NCI-H1048 (cell line): ENCODE data around the gene EFR3B.
"Not testable (repeated sequence)": the region's sequence is repeated elsewhere in the genome, so short reads cannot be mapped to it uniquely, and the experiment has no call there.

Experiments
- DNase-seq: peaks from one replicate; lab custom pipeline; 2025; lab: John Stamatoyannopoulos, UW

Gene EFR3B

GRCh38 chr2:25150993-25151392 lies 109.1 kb downstream of the EFR3B start:
- DNase-seq: not testable (repeated sequence)

DNA sequence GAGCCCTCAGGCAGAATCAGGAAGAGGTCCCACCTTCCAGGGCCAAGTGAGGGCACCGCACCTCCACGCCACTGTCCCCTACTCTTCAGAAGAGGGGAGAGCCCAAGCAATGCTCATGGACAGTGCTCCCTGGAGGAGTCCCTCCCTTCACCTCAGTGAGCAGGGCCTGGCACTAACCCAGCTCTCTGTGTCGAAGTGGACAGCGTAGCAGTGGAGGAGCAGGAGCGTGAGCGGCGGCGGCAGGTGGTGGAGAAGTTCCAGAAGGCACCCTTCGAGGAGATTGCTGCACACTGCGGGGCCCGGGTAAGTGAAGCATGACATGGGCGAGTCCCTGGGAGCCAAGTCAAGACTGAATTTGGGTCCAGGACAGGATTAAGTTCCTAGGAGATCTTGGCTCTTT lies 109.8 kb downstream of the EFR3B start:
- no peak for DNase-seq

- no peak for DNase-seq
Measured at GRCh38 chr2:25155401-25155800, 113.5 kb downstream of the EFR3B start.

DNA sequence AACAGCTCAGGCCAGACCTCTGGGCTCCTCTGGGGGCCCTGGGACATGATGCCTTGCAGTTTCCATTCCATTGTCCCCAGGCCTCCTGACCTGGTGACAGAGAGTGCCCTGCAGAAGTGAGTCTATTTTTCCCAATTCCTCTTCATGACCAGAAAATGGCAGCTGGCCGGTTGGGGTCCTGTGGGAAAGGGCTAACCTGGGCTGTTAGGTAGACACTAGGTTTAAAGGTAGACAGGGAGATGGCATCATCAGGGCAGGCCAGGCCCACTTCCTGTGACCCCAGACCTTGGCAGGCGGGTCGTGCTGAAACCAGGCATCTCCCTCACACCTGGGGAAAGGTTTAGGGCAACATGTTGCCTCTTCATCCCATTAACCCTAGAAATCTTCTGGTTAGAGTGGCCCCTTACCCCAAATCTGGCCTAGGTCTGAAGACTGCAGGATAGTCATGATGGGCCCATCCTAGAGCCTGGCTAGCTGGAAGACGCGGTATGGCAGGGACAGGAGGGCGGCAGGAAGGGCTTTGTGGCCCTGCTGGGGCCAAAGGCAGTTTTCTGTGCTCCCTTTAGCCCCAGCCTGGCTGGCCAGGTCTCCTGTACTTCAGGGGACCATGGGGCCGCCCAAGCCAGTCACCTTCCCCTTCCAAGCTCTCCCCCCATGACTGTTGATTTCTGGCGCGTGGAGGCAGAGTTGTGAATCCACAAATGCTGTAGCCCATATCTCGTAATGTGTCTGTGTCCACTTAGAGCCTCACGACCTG lies 116.4 kb downstream of the EFR3B start:
- DNase-seq: no peak

DNA sequence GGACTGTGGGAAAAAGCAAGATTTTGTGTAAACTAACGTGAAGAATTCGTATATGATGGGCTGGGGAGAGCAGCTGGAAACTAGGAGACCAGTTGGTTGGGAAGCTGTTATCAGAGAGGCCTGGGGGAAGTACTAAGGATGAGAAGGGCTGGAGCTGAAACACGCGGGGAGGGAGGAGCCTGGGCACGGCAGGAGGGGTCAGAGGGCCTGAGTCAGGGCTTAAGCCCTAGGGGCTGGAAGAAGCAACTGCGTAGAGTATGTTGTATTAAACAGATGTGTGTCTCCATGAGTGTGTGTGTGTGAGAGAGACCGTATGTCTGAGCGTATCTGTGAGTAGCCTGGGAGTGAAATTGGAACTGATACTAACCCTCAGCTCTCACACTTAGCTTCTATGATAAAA lies 118.1 kb downstream of the EFR3B start:
- DNase-seq: no peak

DNA sequence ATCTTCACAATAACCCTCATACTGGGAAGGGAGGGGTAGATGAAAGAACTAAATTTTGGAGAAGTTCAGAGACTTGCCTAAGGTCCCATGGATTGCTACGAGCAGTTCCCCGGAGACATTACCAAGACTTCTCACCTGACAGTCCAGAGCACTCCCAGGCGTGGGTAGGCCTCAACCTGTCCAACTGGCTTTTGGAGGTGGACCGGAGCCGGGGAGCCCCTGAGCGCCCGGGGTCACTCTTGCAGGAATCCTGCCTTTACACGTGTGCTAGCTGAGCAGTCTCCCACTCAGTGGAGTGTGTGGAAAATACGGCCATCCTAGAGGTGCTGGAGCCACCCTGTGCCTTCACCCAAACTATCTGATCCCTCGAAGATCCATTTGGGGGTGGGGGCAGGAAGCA lies 118.5 kb downstream of the EFR3B start:
- DNase-seq: no peak

DNA sequence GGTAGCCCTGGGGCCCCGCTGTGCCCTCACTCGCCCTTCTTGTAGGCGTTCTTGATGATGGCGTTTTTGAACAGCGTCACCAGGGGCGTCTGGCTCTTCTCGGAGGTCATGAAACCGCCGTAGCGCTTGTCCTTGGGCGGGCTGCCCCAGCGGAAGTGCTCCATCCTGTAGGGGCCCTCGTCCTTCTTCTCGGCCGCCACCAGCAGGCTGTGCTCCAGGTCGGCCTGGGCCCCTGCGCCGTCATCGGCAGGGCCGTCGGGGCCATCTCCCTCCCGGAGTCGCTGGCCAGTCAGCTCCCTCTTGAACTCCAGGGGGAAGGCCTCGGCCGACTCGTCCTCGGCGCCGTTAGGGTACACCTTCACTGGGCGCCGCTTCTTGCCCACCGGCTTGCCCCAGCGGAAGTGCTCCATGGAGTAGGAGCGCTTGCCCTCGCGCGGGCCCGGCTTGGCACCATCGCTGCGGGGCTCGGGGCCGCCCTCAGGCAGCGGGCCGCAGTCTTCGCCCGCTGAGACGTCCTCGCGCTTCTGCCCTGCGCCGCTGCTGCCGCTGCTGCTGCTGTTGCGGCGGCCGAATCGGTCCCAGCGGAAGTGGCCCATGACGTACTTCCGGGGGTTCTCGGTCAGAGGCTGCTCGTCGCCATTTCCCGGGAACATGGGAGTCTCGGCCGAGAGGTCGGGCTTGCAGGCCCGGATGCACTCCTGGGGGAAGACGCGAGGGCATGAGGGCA lies 119.3 kb downstream of the EFR3B start:
- no peak for DNase-seq

- DNase-seq: not testable (repeated sequence)
Measured at GRCh38 chr2:25162061-25162460, 120.2 kb downstream of the EFR3B start.

DNA sequence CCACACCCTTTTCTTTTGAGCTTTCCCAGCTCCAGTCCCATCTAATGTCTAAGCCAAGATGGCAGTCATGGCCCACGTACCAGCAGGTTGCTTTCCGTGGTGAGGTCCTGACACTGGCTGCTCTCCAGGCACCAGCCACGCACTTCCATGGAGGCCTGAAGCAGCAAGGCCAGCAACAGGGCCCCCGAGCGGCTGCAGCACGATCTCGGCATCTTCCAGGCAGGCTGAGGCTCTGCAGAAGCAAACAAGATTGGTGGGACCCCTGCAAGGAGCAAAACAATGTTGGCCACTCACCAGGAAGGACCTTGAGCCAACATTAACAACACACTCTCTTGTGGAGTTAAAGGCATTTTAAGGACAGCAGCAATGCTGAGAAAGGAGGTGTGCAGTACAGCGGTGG lies 122.7 kb downstream of the EFR3B start:
- no peak for DNase-seq

GRCh38 chr2:25165992-25166875 lies 124.4 kb downstream of the EFR3B start:
- DNase-seq: no peak

DNA sequence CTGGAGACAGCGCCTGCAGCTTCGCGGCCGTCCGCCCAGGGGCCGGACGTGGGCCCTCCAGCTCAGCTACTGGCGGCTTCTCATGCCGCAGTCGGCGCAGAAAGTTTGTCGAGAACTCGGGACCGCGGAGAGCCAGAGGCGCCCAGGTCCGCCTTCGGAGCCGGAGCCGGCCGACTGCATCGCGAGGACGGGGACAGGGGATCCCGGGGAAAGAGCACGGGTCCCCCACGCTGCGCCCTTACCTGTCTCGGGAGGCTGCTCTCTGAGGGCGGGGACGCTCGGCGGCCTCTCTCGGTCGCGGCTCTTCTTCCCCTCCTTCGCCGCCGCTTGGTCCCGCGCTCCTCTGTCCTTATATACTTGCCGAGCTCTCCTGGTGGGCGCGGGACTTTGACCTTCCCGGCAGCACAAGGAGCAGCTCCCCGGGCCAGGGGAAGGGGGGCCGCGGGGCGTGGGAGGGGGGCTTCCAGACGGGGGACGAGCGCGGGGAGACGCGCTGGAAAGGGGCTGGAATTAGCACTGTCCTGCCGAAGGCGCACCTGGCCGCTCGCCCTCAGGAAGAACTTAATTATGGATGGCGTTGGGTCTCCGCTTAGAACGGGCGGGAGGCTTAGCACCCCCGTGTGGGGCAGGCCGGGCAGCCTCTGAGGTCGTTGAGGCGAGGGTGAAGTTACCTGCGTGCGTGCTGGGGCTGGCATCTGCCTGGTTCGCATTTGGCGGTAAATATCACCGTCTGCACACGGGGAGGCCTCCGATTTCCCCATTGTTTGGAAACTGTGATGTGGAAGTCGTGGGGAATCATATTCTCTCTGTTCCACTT lies 126.6 kb downstream of the EFR3B start, which contains the start of gene POMC:
Gene POMC, minus strand, starts transcription at position 325 of the 817 bp plus-strand sequence. CDS start 3,808 bp downstream, outside the sequence.
- no peak for DNase-seq

DNA sequence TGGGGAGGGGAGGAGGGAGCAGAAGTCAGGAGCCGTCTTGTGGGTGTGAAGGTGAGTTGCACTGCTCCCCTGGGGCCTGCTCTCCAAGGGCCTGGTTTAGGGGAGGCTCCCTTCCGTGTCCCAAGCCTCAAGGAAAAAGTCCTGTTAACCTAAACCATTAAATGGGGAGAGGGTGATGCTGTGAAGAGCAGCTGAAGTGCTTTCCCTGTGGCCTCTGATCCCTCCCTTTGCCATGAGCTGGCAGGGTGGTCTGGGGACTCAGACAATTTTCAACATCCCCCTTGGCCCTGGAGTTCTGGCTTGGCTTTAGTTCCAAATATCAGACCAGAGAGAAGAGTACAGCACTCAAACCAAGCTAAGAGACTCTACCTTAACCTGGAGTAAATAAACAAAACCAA lies 127.2 kb downstream of the EFR3B start:
- no peak for DNase-seq

GRCh38 chr2:25170888-25171287 lies 129.0 kb downstream of the EFR3B start:
- no peak for DNase-seq

DNA sequence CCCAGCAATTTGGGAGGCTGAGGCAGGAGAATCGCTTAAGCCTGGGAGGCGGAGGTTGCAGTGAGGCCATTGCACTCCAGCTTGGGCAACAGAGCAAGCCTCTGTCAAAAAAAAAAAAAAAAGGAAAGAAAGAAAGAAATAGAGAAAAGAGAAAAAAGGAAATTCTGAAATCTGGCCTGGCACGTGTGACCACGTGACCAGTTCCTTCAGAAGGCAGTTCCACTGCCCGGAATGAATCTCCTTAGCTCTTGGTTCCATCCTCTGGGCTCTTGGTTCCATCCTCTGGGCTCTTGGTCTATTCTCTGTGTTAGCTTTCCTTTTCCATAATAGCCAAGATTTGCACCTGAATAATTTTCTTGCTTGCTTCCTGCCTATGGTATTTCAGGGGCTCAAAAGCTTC lies 131.8 kb downstream of the EFR3B start:
- no peak for DNase-seq

DNA sequence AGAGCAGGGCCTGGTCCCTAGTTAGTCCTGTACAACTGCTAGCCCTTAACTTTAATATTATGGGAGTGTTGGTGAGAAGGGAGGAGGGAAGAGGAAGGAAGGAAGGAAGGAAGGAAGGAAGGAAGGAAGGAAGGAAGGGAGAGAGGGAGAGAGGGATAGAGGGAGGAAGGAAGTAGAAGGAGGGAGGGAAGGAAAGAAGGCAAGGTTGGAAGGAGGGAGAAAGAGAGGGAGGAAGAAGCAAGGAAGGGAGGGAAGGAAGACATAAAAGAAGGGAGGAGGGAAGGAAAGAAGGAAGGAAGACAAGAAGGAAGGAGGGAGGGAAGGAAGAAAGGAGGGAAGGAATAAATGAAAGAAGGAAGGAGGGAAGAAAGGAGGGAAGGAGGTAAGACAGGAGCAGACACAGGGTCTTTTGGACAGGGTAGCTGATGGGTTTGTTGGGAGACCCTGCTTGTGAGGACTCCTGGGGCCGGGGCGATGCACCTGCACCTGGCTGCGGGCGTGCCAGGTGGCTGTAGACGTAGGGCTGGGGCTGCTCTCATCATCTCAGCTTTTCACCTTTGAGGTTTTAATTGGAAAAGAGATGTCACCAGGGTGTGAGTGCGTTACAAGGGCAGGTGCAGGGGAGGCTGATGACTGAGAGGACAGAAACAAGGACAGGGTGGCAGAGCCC lies 132.5 kb downstream of the EFR3B start:
- DNase-seq: no peak

DNA sequence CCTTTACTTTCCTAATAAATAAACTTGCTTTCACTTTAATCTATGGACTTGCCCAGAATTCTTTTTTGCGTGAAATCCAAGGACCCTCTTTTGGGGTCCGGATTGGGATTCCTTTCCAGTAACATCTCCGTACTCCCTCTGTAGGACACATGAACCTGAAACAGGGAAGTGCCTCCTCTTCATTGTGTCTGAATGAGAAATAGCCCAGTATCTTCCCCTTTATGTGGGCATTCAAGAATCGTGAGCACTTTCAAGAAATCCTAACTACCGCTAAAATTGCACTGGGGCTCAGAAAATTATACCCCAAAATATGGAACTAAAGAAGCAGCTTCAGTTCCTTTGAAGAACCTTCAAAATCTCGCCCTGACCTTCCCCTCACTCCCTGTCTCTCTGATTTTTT lies 134.3 kb downstream of the EFR3B start:
- no peak for DNase-seq

GRCh38 chr2:25176541-25177181 lies 134.8 kb downstream of the EFR3B start:
- no peak for DNase-seq

GRCh38 chr2:25177211-25177611 lies 135.3 kb downstream of the EFR3B start:
- no peak for DNase-seq

DNA sequence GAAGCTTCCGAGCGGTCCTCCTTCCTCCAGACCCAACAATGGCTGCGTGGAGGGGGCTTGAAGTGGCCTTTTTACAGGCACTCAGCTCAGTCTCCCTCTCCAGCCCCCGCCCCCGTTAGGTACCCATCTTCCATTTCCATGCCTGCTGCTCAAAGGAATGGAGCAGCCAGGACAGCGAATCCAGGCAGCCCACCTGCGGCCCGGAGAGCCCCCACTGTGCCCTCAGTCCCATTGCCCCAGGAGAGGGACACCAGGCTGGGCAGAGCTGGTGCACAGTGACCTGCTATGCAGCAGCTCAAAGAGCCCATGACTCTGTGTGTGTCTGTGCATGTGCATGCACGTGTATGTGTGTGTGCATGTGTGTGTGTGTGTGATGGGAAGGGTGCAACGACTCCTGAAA lies 137.1 kb downstream of the EFR3B start:
- DNase-seq: no peak

- DNase-seq: no peak
Measured at GRCh38 chr2:25184254-25184653, 142.4 kb downstream of the EFR3B start.
